Type B pancreatic cell (in vitro differentiated cells): ENCODE results near the gene MRNIP. TPM values are rescaled to one million over a fixed set of nuclear protein-coding genes. Genes with fewer than 3 reads are reported as not detected.
A peak's percentile ranks its signal among the peaks of the same experiment; 100 is the strongest.

Experiments used
- DNase-seq: peaks from one replicate; pipeline ENCODE4 v3.0.0; 2021; ENCODE audit warnings: mixed read lengths; ENCODE audit not compliant: unreplicated experiment; ENCODE audit errors: extremely low spot score
- H3K27ac Mint-ChIP-seq: 2 replicates; pipeline ENCODE4 v1.8.0; 2021; ENCODE audit warnings: mild to moderate bottlenecking, mixed read lengths
- H3K27me3 Mint-ChIP-seq: 2 replicates; pipeline ENCODE4 v1.8.0; 2021; ENCODE audit warnings: mixed read lengths
- H3K36me3 Mint-ChIP-seq: 2 replicates; pipeline ENCODE4 v1.8.0; 2021; ENCODE audit warnings: mixed read lengths
- H3K4me1 Mint-ChIP-seq: one replicate; pipeline ENCODE4 v1.8.0; 2021; ENCODE audit warnings: mixed read lengths; ENCODE audit not compliant: unreplicated experiment
- H3K4me3 Mint-ChIP-seq: 2 replicates; pipeline ENCODE4 v1.8.0; 2021; ENCODE audit warnings: mild to moderate bottlenecking, mixed read lengths
- H3K9me3 Mint-ChIP-seq: 2 replicates; pipeline ENCODE4 v1.8.0; 2021; ENCODE audit warnings: mixed read lengths
- total RNA-seq: library from RNA; stranded (reverse); gene quantifications from 2 replicates; pipeline ENCODE4 v1.2.1, GENCODE V29; 2021; ENCODE audit warnings: low replicate concordance
- TF ChIP-seq, protein P1 (sequence below): fragments of 200-600 bp; sonication (generic); conservative IDR thresholded peaks from 2 replicates; pipeline ENCODE4 v1.5.0; 2021; ENCODE audit warnings: antibody characterized with exemption, mild to moderate bottlenecking

Gene MRNIP
- total RNA-seq, 1 donor from 2014 or later: 47.6 TPM

DNA sequence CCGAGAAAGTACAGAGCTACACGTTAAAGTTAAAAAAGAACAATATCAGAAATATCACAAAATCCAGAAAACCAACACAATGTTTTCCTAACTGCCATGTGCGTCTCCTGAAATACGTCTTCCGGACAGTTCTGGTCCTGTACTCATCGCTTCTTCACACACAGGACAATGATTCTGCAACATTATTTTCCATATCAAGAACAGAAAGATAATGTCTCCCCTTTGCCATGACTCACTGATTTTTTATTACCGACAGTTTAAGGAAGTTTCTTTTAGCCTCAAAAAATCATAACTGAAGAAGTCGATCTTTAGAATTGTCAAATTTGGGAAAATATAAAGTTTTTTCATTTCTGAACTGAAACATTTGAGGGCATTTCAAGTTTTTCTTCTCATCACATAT lies 46.5 kb upstream of the MRNIP start:
- Mint-ChIP-seq H3K4me3 (peak overlapping the region; percentile 40), H3K36me3 (peaks cover 14% of the 10 kb centered on the region), H3K27ac (no peak overlapping the region), H3K4me1 (peaks cover 4% of the 10 kb centered on the region), H3K27me3 (no peaks in the 10 kb centered on the region), H3K9me3 (no peaks in the 10 kb centered on the region)
- TF ChIP-seq, protein P1, sequence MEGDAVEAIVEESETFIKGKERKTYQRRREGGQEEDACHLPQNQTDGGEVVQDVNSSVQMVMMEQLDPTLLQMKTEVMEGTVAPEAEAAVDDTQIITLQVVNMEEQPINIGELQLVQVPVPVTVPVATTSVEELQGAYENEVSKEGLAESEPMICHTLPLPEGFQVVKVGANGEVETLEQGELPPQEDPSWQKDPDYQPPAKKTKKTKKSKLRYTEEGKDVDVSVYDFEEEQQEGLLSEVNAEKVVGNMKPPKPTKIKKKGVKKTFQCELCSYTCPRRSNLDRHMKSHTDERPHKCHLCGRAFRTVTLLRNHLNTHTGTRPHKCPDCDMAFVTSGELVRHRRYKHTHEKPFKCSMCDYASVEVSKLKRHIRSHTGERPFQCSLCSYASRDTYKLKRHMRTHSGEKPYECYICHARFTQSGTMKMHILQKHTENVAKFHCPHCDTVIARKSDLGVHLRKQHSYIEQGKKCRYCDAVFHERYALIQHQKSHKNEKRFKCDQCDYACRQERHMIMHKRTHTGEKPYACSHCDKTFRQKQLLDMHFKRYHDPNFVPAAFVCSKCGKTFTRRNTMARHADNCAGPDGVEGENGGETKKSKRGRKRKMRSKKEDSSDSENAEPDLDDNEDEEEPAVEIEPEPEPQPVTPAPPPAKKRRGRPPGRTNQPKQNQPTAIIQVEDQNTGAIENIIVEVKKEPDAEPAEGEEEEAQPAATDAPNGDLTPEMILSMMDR: no peak
- DNase-seq: no peak

DNA sequence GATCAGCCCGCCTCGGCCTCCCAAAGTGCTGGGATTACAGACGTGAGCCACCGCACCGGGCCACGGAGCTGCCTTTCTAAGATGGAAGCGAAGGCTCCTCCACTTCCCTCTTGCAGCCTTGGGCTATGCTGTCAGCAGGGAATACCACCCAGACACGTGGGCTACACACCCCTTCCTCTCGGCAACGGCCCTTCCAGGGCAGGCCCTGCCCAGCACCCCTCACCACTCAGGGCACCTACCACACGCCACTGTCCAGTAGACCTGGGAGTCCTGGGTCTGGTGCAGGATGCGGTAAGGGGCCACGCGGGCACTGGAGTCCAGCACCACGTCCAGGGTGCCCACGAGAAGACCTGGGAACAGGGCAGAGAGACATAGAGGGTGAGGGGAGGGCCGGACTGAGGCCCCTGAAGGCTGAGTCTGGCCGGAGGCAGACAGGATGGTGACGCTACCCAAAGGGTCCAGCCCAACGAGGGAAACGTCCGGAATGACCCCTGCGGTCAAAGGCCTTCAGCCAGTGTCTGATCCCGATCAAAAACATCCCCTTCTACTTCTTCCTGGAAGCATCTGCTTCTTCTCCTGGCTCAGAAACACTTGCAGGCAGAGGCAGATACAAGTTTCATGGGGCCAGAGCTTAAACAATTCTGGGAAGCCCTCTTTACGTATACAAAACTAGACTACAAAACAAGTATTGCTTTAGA lies 46.0 kb upstream of the MRNIP start:
- Mint-ChIP-seq H3K27me3 (no peaks in the 10 kb centered on the region), H3K4me1 (peaks cover 4% of the 10 kb centered on the region), H3K4me3 (peak overlapping the region; percentile 40), H3K27ac (no peak overlapping the region), H3K9me3 (no peaks in the 10 kb centered on the region), H3K36me3 (peaks cover 14% of the 10 kb centered on the region)
- TF ChIP-seq, protein P1: no peak
- no peak for DNase-seq

DNA sequence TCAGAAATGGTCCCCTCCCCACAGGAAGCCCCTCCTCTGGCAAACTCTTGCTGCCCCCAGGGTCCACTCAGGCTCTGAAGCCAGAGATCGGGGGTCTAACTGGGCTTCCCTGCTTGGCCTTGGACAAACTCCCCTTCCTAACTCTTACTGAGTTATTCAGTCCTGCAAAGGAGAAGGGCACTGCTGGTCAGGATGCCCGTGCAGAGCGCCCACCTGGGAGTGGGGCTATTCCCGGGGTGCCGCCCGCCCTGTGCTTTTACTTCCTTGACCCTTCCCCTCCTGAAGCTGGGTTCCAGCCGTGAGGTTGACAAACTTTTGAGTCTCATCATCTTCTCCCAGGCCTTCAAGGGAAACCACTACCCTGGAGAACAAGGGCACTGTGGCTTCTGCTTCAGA lies 44.1 kb upstream of the MRNIP start:
- H3K9me3 Mint-ChIP-seq: no peaks in the 10 kb centered on the region
- no peaks in the 10 kb centered on the region for H3K27me3 Mint-ChIP-seq
- H3K4me3 Mint-ChIP-seq: no peak overlapping the region
- H3K27ac Mint-ChIP-seq: no peak overlapping the region
- TF ChIP-seq, protein P1: no peak
- H3K4me1 Mint-ChIP-seq: peaks cover 4% of the 10 kb centered on the region
- peaks cover 21% of the 10 kb centered on the region for H3K36me3 Mint-ChIP-seq
- DNase-seq: no peak

DNA sequence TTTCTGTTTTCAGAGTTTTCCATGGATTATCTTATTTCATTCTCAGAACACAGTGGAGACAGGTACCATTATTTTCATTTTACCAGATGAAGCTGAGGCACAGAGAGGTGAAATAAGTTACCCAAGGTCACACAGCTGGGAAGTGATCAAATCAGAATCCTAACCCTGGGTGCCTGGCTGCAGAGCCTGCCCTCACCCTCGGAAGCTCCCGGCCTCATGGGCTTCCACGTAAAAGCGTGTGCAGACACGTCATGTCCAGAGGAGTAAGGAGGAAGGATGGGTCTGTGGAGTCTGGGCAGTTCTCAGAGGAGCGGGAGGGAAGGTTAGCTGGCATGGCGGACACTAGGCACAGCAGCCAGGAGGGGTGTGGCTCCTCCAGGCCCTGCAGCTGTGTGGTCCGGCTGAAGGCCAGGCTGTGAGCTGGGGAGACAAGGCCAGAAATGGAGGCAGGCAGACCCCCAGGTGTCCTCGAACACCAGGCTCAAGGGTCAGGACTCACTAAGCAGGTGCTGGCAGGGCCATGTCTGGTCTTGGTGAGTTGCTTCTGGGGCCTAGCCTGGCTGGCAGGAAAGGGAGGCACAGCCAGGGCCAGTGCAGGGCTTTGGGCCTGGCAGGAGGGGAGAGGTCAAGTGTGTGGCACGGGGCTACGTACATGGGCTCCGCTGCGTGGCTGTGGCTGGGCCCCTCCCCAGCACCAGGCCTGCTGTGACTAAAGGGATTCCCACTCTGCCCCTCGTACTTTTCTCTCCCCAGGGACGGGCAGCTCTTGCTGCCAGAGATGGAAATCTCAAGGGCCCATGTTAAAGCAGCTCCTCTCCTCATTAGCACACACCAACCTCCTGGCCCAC lies 43.5 kb upstream of the MRNIP start:
- Mint-ChIP-seq H3K4me1 (peaks cover 4% of the 10 kb centered on the region), H3K9me3 (no peaks in the 10 kb centered on the region), H3K27me3 (no peaks in the 10 kb centered on the region), H3K27ac (no peak overlapping the region), H3K36me3 (peaks cover 26% of the 10 kb centered on the region), H3K4me3 (no peak overlapping the region)
- TF ChIP-seq, protein P1: no peak
- no peak for DNase-seq

DNA sequence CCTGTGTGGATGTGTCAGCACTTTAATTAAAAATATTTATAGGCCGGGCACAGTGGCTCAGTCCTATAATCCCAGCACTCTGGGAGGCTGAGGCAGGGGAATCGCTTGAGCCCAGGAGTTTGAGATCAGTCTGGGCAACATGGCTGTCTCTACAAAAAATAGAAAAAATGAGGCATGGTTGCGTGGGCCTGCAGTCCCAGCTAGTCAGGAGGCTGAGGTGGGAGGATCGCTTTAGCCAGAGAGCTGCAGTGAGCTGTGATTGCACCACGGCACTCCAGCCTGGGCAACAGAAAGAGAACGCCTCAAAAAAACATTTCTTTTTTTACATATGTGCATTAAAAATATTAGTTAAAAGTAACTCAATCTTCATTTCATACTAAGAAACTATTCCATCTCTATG lies 42.8 kb upstream of the MRNIP start:
- H3K27me3 Mint-ChIP-seq: no peaks in the 10 kb centered on the region
- H3K4me1 Mint-ChIP-seq: peaks cover 4% of the 10 kb centered on the region
- DNase-seq: no peak
- H3K9me3 Mint-ChIP-seq: no peaks in the 10 kb centered on the region
- H3K4me3 Mint-ChIP-seq: no peak overlapping the region
- peaks cover 26% of the 10 kb centered on the region for H3K36me3 Mint-ChIP-seq
- no peak overlapping the region for H3K27ac Mint-ChIP-seq
- TF ChIP-seq, protein P1: no peak
